DND-41 (cell line): Measurements from ENCODE around the gene SLC35E3.

Experiments
- CTCF ChIP-seq: IDR thresholded peaks from 2 replicates; pipeline ENCODE4 v1.5.1; 2012; ENCODE audit warnings: borderline replicate concordance, low read length, moderate library complexity, mild to moderate bottlenecking; ENCODE audit not compliant: poor library complexity, severe bottlenecking; ENCODE audit errors: extremely low read depth
- EZH2 ChIP-seq: IDR thresholded peaks from 3 replicates; pipeline ENCODE4 v1.6.1; 2012; ENCODE audit warnings: borderline replicate concordance, low read depth, mild to moderate bottlenecking, moderate library complexity, low read length, inconsistent platforms; ENCODE audit not compliant: severe bottlenecking

DNA sequence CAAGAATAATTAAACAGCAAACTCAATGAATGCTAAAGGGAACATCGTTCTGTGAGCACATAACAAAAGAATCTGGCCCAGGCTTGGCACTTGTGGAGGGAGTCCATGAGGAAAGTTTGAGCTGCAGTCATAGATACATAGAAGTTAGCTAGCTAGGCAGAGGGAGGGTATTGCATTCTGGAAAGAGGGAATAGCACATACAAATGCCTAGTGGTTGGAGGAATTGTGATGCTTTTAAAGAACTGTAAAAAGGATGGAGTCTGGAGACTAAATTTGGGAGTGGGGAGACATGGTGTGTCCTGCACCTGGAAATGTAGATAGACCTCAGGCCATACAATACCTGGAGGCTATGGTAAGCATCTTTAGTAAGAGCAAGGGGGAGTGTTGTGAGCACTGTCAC is 24.0 kb downstream of the SLC35E3 start:
- TF ChIP-seq EZH2 (no peak), CTCF (no peak)
